Peyer's patch (tissue), 4 donors: ENCODE measurements around the gene BRAT1.

Source experiments
- POLR2A ChIP-seq, 2 donors: fragments of 450-650 bp; IDR thresholded peaks; one replicate each; pipeline ENCODE4 v1.5.1; 2017; ENCODE audit warnings: antibody characterized with exemption in 2 of 2, mild to moderate bottlenecking in 2 of 2, moderate library complexity in 2 of 2
- TF ChIP-seq, protein P1 (sequence below), 6 experiments: fragments of 450-650 bp in 4 of 6; fragments of 200-600 bp in 2 of 6; sonication (generic) in 1 of 6; IDR thresholded peaks; one replicate each; pipeline ENCODE4 v1.5.1; 2017 to 2019; ENCODE audit warnings: antibody characterized with exemption in 6 of 6, mild to moderate bottlenecking in 3 of 6, moderate library complexity in 1 of 6

DNA sequence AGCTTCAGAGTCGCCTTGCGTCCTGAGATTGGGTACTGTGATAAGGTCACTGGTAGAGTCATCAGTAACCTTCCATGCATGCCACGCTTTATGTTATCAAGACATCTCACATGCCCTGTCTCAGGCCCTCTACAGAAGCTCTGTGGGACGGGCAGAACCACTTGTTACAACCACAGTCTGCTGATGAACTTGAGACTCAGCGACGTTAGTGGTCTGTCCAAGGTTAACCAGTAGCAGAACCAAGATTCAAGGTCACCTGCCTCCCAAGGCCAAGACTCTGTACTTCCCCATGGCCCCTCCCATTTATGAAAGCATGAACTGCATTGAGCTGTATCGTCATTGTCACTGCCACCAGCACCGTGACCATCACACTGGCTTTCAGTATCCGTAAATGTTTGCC lies 18.4 kb upstream of the BRAT1 start:
- TF ChIP-seq, protein P1, sequence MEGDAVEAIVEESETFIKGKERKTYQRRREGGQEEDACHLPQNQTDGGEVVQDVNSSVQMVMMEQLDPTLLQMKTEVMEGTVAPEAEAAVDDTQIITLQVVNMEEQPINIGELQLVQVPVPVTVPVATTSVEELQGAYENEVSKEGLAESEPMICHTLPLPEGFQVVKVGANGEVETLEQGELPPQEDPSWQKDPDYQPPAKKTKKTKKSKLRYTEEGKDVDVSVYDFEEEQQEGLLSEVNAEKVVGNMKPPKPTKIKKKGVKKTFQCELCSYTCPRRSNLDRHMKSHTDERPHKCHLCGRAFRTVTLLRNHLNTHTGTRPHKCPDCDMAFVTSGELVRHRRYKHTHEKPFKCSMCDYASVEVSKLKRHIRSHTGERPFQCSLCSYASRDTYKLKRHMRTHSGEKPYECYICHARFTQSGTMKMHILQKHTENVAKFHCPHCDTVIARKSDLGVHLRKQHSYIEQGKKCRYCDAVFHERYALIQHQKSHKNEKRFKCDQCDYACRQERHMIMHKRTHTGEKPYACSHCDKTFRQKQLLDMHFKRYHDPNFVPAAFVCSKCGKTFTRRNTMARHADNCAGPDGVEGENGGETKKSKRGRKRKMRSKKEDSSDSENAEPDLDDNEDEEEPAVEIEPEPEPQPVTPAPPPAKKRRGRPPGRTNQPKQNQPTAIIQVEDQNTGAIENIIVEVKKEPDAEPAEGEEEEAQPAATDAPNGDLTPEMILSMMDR (IDR thresholded peaks at IDR 0.05): no peak
- TF ChIP-seq POLR2A (IDR thresholded peaks at IDR 0.05): no peak
